Neural cell (in vitro differentiated cells): ENCODE results near the gene ZNRF2. TPM values are rescaled to one million over a fixed set of nuclear protein-coding genes. Genes with fewer than 3 reads are reported as not detected.

Experiments
- H2AFZ ChIP-seq: fragments of 200-600, 300-800 bp; sonication (generic), shearing (Covaris generic); 2 replicates; pipeline ENCODE4 v1.6.0; 2014; ENCODE audit warnings: low read depth, mild to moderate bottlenecking, antibody characterized with exemption, low read length, moderate library complexity
- H3F3A ChIP-seq: fragments of 200-600 bp; shearing (Covaris generic); 2 replicates; pipeline ENCODE4 v1.6.1; 2016; ENCODE audit warnings: mild to moderate bottlenecking, moderate library complexity, mixed read lengths, antibody characterized with exemption, low read length; ENCODE audit not compliant: insufficient read depth, poor library complexity, severe bottlenecking
- H3K27ac ChIP-seq: fragments of 200-600, 300-800 bp; sonication (generic), shearing (Covaris generic); 2 replicates; pipeline ENCODE4 v1.5.1; 2014; ENCODE audit warnings: mild to moderate bottlenecking, low read length, moderate library complexity
- H3K27me3 ChIP-seq: fragments of 300-800, 200-600 bp; sonication (generic), shearing (Covaris generic); 2 replicates; pipeline ENCODE4 v1.6.0; 2014; ENCODE audit warnings: mild to moderate bottlenecking, low read depth, low read length, moderate library complexity; ENCODE audit not compliant: insufficient read depth
- H3K36me3 ChIP-seq: fragments of 300-800, 200-600 bp; sonication (generic), shearing (Covaris generic); 2 replicates; pipeline ENCODE4 v1.5.1; 2014; ENCODE audit warnings: mild to moderate bottlenecking, antibody characterized with exemption, low read length, moderate library complexity; ENCODE audit not compliant: insufficient read depth
- H3K4me2 ChIP-seq: fragments of 300-800, 200-600 bp; sonication (generic), shearing (Covaris generic); 2 replicates; pipeline ENCODE4 v1.6.0; 2014; ENCODE audit warnings: mild to moderate bottlenecking, low read length
- H3K4me3 ChIP-seq: fragments of 300-800, 200-600 bp; sonication (generic), shearing (Covaris generic); 2 replicates; pipeline ENCODE4 v1.5.1; 2014; ENCODE audit warnings: mild to moderate bottlenecking, low read length, moderate library complexity
- H3K79me2 ChIP-seq: fragments of 200-600 bp; shearing (Covaris generic); replicated peaks from 2 replicates; pipeline ENCODE4 v1.6.0; 2014; ENCODE audit warnings: mild to moderate bottlenecking, low read length, moderate library complexity; ENCODE audit not compliant: insufficient read depth
- H3K9ac ChIP-seq: fragments of 300-800, 200-600 bp; sonication (generic), shearing (Covaris generic); 2 replicates; pipeline ENCODE4 v1.6.1; 2016; ENCODE audit warnings: mild to moderate bottlenecking, low read length, mixed read lengths
- H3K9me2 ChIP-seq: fragments of 200-600 bp; shearing (Covaris generic); 2 replicates; pipeline ENCODE4 v1.6.1; 2016; ENCODE audit warnings: mild to moderate bottlenecking, low read length, mixed read lengths; ENCODE audit not compliant: insufficient read depth
- H3K9me3 ChIP-seq: fragments of 200-600, 300-800 bp; sonication (generic), shearing (Covaris generic); 2 replicates; pipeline ENCODE4 v1.6.1; 2016; ENCODE audit warnings: mild to moderate bottlenecking, mixed run types, low read length, moderate library complexity, mixed read lengths
- H4K20me1 ChIP-seq: fragments of 200-600 bp; shearing (Covaris generic); 2 replicates; pipeline ENCODE4 v1.6.1; 2016; ENCODE audit warnings: mild to moderate bottlenecking, mixed run types; ENCODE audit not compliant: insufficient read depth
- EP300 ChIP-seq: fragments of 450-650 bp; conservative IDR thresholded peaks from 2 replicates; pipeline ENCODE4 v1.6.1; 2014; ENCODE audit warnings: antibody characterized with exemption, mild to moderate bottlenecking, moderate library complexity; ENCODE audit not compliant: poor library complexity, severe bottlenecking
- EZH2 ChIP-seq: fragments of 200-600, 300-800 bp; shearing (Covaris generic), sonication (generic); IDR thresholded peaks from 2 replicates; pipeline ENCODE4 v1.6.1; 2014; ENCODE audit warnings: antibody characterized with exemption, low read length, borderline replicate concordance, mild to moderate bottlenecking; ENCODE audit not compliant: insufficient read depth, poor library complexity, severe bottlenecking
- MXI1 ChIP-seq: fragments of 450-650 bp; conservative IDR thresholded peaks from 2 replicates; pipeline ENCODE4 v1.6.1; 2014; ENCODE audit warnings: antibody characterized with exemption, mild to moderate bottlenecking; ENCODE audit not compliant: poor library complexity, severe bottlenecking
- POLR2AphosphoS5 ChIP-seq: IDR thresholded peaks from 2 replicates; pipeline ENCODE4 v1.6.1; 2012
- RAD21 ChIP-seq: fragments of 450-650 bp; conservative IDR thresholded peaks from 2 replicates; pipeline ENCODE4 v1.6.1; 2014; ENCODE audit warnings: antibody characterized with exemption, mild to moderate bottlenecking, moderate library complexity
- SMC3 ChIP-seq: fragments of 450-650 bp; conservative IDR thresholded peaks from 2 replicates; pipeline ENCODE4 v1.6.1; 2014; ENCODE audit warnings: antibody characterized with exemption, mild to moderate bottlenecking, moderate library complexity; ENCODE audit not compliant: poor library complexity
- TAF1 ChIP-seq: IDR thresholded peaks from 2 replicates; pipeline ENCODE4 v1.6.1; 2012; ENCODE audit warnings: low read depth
- polyA plus RNA-seq: library from polyadenylated mRNA; depleted of rRNA; stranded (reverse); fragments of >200 nt; gene quantifications from 2 replicates; pipeline ENCODE4 v1.2.3, GENCODE V29; 2014
- TF ChIP-seq, protein P1 (sequence below): IDR thresholded peaks from 2 replicates; pipeline ENCODE4 v1.6.1; 2012; ENCODE audit warnings: borderline replicate concordance
- TF ChIP-seq, protein P2 (sequence below): fragments of 450-650 bp; IDR thresholded peaks from 2 replicates; pipeline ENCODE4 v1.5.1; 2014; ENCODE audit warnings: antibody characterized with exemption, mild to moderate bottlenecking, moderate library complexity; ENCODE audit not compliant: poor library complexity, severe bottlenecking

ZNRF2 gene
- polyA plus RNA-seq, 1 donor from 2014 or later = 12.2 TPM

DNA sequence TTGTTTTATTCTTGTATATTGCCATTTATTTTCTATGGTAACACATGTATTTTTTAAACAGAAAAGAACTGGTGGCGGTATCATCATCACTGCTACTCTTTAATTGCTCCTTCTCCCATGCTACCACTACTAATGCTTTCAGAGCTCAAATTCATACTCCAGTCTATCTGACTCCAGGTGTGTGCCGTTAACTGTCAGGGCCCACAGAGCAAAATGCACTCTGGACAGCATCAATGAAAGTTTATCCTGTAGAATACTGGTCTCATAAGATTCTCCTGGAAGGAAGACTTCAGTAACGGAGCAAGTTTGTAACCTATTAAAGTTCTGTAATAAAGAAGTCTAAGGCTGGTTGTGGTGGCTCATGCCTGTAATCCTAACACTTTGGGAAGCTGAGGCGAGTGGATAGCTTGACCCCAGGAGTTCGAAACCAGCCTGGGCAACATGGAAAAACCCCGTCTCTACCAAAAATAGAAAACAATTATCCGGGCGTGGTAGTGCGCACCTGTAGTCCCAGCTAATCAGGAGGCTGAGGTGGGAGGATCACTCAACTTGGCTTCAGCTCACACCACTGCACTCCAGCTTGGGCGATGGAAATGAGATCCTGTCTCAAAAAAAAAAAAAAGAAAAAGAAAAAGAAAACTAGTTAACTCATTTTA lies 18.4 kb downstream of the ZNRF2 start:
- no peaks in the 10 kb centered on the region for H3K9me3 ChIP-seq
- H3K27ac ChIP-seq = no peak overlapping the region
- H2AFZ ChIP-seq = no peak overlapping the region
- H3K9ac ChIP-seq = no peak overlapping the region
- peaks cover 4% of the 10 kb centered on the region for H3K79me2 ChIP-seq
- no peaks in the 10 kb centered on the region for H3K36me3 ChIP-seq
- H4K20me1 ChIP-seq = no peaks in the 10 kb centered on the region
- H3F3A ChIP-seq = no peaks in the 10 kb centered on the region
- TF ChIP-seq EZH2 (no peak), POLR2AphosphoS5 (no peak), MXI1 (no peak), SMC3 (no peak), EP300 (no peak), TAF1 (no peak), RAD21 (no peak)
- TF ChIP-seq, protein P1, sequence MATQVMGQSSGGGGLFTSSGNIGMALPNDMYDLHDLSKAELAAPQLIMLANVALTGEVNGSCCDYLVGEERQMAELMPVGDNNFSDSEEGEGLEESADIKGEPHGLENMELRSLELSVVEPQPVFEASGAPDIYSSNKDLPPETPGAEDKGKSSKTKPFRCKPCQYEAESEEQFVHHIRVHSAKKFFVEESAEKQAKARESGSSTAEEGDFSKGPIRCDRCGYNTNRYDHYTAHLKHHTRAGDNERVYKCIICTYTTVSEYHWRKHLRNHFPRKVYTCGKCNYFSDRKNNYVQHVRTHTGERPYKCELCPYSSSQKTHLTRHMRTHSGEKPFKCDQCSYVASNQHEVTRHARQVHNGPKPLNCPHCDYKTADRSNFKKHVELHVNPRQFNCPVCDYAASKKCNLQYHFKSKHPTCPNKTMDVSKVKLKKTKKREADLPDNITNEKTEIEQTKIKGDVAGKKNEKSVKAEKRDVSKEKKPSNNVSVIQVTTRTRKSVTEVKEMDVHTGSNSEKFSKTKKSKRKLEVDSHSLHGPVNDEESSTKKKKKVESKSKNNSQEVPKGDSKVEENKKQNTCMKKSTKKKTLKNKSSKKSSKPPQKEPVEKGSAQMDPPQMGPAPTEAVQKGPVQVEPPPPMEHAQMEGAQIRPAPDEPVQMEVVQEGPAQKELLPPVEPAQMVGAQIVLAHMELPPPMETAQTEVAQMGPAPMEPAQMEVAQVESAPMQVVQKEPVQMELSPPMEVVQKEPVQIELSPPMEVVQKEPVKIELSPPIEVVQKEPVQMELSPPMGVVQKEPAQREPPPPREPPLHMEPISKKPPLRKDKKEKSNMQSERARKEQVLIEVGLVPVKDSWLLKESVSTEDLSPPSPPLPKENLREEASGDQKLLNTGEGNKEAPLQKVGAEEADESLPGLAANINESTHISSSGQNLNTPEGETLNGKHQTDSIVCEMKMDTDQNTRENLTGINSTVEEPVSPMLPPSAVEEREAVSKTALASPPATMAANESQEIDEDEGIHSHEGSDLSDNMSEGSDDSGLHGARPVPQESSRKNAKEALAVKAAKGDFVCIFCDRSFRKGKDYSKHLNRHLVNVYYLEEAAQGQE = no peak
- TF ChIP-seq, protein P2, sequence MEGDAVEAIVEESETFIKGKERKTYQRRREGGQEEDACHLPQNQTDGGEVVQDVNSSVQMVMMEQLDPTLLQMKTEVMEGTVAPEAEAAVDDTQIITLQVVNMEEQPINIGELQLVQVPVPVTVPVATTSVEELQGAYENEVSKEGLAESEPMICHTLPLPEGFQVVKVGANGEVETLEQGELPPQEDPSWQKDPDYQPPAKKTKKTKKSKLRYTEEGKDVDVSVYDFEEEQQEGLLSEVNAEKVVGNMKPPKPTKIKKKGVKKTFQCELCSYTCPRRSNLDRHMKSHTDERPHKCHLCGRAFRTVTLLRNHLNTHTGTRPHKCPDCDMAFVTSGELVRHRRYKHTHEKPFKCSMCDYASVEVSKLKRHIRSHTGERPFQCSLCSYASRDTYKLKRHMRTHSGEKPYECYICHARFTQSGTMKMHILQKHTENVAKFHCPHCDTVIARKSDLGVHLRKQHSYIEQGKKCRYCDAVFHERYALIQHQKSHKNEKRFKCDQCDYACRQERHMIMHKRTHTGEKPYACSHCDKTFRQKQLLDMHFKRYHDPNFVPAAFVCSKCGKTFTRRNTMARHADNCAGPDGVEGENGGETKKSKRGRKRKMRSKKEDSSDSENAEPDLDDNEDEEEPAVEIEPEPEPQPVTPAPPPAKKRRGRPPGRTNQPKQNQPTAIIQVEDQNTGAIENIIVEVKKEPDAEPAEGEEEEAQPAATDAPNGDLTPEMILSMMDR = no peak
- H3K4me3 ChIP-seq = no peak overlapping the region
- H3K9me2 ChIP-seq = no peaks in the 10 kb centered on the region
- H3K27me3 ChIP-seq = no peaks in the 10 kb centered on the region
- H3K4me2 ChIP-seq = no peak overlapping the region

DNA sequence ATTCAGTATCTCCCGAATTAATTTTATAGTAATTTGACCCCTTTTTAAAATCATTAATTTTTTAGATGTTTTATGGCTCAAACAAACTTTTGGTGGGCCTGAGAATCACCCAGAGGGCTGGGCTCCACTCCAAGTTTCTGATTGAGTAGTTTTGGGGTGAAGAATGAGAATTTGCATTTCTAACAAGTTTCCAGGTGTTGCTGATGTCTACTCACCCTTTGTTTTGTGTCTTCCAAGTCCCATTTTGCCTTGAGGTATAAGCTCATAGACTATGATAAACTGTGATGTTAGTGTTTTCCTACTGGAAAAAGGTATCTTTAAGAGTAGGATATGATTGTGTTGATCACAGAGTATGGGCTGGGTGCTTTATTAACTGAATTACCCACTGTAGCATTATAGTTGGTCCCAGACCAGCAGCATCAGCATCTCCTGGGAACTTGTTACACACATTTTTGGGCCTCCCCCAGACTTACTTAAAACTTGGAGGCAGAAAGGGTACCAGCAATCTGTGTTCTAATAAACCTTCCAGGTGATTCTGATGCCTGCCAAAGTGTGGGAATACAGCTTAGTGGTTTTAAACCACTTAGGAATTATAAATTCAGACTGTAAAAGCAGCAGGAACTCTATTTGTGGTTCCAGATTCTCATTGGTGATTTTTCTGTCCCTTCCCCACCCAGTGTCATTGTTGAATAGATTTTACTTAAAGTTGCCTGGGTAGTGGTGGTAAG lies 19.1 kb downstream of the ZNRF2 start:
- Histone ChIP-seq H3K79me2 (peaks cover 4% of the 10 kb centered on the region), H3K36me3 (no peaks in the 10 kb centered on the region), H2AFZ (no peak overlapping the region), H3K9me2 (no peaks in the 10 kb centered on the region), H3K9me3 (no peaks in the 10 kb centered on the region), H3K27ac (no peak overlapping the region), H3K4me2 (no peak overlapping the region), H3K4me3 (no peak overlapping the region), H3F3A (no peaks in the 10 kb centered on the region), H3K27me3 (no peaks in the 10 kb centered on the region), H4K20me1 (no peaks in the 10 kb centered on the region), H3K9ac (no peak overlapping the region)
- no peak for TF ChIP-seq EZH2
- TF ChIP-seq MXI1 = no peak
- TF ChIP-seq POLR2AphosphoS5 = no peak
- no peak for TF ChIP-seq TAF1
- TF ChIP-seq, protein P1 = no peak
- no peak for TF ChIP-seq SMC3
- TF ChIP-seq, protein P2 = no peak
- TF ChIP-seq EP300 = no peak
- TF ChIP-seq RAD21 = no peak
